Measurements from ENCODE around the gene FAHD2B. TPM values are rescaled to one million over a fixed set of nuclear protein-coding genes. Genes with fewer than 3 reads are reported as not detected.
"Not testable (repeated sequence)": the region's sequence is repeated elsewhere in the genome, so short reads cannot be mapped to it uniquely, and the experiment has no call there.

The FAHD2B gene
- total RNA-seq, 1 experiment from 2014 or later, result 25.3 TPM

DNA sequence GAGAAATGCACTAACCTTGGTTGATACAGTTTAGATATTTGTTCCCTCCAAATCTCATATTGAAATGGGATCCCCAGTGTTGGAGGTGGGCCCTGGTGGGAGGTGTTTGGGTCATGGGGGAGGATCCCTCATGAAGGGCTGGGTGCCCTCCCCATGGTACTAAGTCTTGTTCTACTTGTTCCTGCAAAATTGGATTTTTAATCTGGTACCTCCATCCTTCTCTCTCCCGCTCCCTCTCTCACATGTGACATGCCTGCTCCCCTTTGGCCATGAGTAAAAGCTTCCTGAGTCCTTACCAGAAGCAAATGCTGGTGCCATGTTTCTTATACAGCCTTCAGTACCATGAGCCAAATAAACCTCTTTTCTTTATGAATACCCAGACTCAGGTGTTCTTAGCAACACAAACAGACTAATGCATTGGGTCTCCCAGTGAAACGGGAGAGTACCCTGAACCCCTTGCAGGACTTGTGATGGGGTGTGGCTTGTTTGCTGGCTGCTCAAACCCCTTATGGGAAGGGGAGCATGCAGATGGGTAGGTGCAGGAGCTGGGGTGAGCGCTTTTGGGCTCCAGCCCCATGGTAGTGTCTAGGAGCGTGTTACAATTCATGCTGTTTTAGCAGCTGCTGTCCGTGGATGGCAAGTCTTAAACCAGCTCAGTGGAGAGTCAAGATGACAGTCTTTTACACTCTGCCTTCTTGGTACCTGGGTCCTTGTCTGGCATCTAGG is 27.2 kb downstream of the FAHD2B start:
- H3K36me3 ChIP-seq (ENCODE audit: control insufficient read depth in 1 of 2, insufficient read depth in 2 of 2, low read length in 2 of 2), result no peaks in the 10 kb centered on the region
- no TSS peak for BruUV-seq (replicated peaks)
- POLR2A ChIA-PET, result no interaction called here

GRCh38 chr2:97066030-97066429 is 28.7 kb downstream of the FAHD2B start:
- ATAC-seq; H3K79me2 ChIP-seq (ENCODE audit: insufficient read depth, low read length); H2AFZ ChIP-seq (ENCODE audit: low read depth, low read length, poor library complexity, severe bottlenecking); H3K27ac ChIP-seq (ENCODE audit: low read depth, low read length); DNase-seq (ENCODE audit: low read depth, low spot score); H3K4me2 ChIP-seq (ENCODE audit: low read length); H3K4me3 ChIP-seq (replicated peaks in 1 of 2; ENCODE audit: low read depth in 1 of 2, low read length in 2 of 2); H3K9ac ChIP-seq (ENCODE audit: low read length); H3K4me1 ChIP-seq (ENCODE audit: control insufficient read depth in 1 of 2, insufficient read depth in 2 of 2, low read length in 2 of 2); BruUV-seq (replicated peaks); CTCF ChIA-PET; intact Hi-C loops (cut with micrococcal nuclease); POLR2A ChIA-PET; H3K9me2 ChIP-seq (ENCODE audit: insufficient read depth); RAD21 ChIA-PET (ENCODE audit: low non-redundant PET in 1 of 2, low total read pairs in 2 of 2, uncharacterized antibody in 2 of 2, unreplicated experiment in 2 of 2); H3K9me3 ChIP-seq (ENCODE audit: control insufficient read depth in 1 of 2, insufficient read depth in 1 of 2, low read depth in 1 of 2, low read length in 2 of 2); H3K36me3 ChIP-seq (ENCODE audit: control insufficient read depth in 1 of 2, insufficient read depth in 2 of 2, low read length in 2 of 2); H4K20me1 ChIP-seq (ENCODE audit: insufficient read depth): not testable (repeated sequence)
- peaks cover 21% of the 10 kb centered on the region; the same call in 1 of the 2 replicates for H3K27me3 ChIP-seq (ENCODE audit: insufficient read depth, low read length)

More for the DNA sequence above, 27.2 kb downstream of the FAHD2B start:
- Histone ChIP-seq H3K79me2 (ENCODE audit: insufficient read depth, low read length) (no peaks in the 10 kb centered on the region), H3K9ac (ENCODE audit: low read length) (no peak overlapping the region), H3K9me3 (ENCODE audit: control insufficient read depth in 1 of 2, insufficient read depth in 1 of 2, low read depth in 1 of 2, low read length in 2 of 2) (no peaks in the 10 kb centered on the region), H3K27me3 (ENCODE audit: insufficient read depth, low read length) (peaks cover 21% of the 10 kb centered on the region; the same call in 1 of the 2 replicates), H3K9me2 (ENCODE audit: insufficient read depth) (no peaks in the 10 kb centered on the region), H3K4me1 (ENCODE audit: control insufficient read depth in 1 of 2, insufficient read depth in 2 of 2, low read length in 2 of 2) (no peaks in the 10 kb centered on the region), H2AFZ (ENCODE audit: low read depth, low read length, poor library complexity, severe bottlenecking) (no peak overlapping the region), H3K4me2 (ENCODE audit: low read length) (no peak overlapping the region), H4K20me1 (ENCODE audit: insufficient read depth) (no peaks in the 10 kb centered on the region), H3K4me3 (replicated peaks in 1 of 2; ENCODE audit: low read depth in 1 of 2, low read length in 2 of 2) (no peak overlapping the region), H3K27ac (ENCODE audit: low read depth, low read length) (no peak overlapping the region)
- ATAC-seq, result no peak
- no peak for TF ChIP-seq SRF (IDR thresholded peaks at IDR 0.05; ENCODE audit: low read depth)
- no peak for TF ChIP-seq POLR2AphosphoS5 (IDR thresholded peaks at IDR 0.05; ENCODE audit: low read depth, low read length)
- no peak for TF ChIP-seq JUND (IDR thresholded peaks at IDR 0.05)
- no peak for TF ChIP-seq ZBTB33 (IDR thresholded peaks at IDR 0.05; ENCODE audit: extremely low read depth, insufficient replicate concordance, low read length)
- TF ChIP-seq CTCF (IDR thresholded peaks at IDR 0.05 in 2 of 3, conservative IDR thresholded peaks at IDR 0.05 in 1 of 3; ENCODE audit: borderline replicate concordance in 1 of 3, insufficient read depth in 1 of 3, low read depth in 2 of 3, low read length in 2 of 3), result no peak
- TF ChIP-seq SP1 (IDR thresholded peaks at IDR 0.05; ENCODE audit: low read depth), result no peak
- TF ChIP-seq, protein P1, sequence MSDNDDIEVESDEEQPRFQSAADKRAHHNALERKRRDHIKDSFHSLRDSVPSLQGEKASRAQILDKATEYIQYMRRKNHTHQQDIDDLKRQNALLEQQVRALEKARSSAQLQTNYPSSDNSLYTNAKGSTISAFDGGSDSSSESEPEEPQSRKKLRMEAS (IDR thresholded peaks at IDR 0.05), result no peak
- intact Hi-C loops (cut with micrococcal nuclease), result no loop called here
- no peak for DNase-seq (ENCODE audit: low read depth, low spot score)
- ChIA-PET RAD21 (ENCODE audit: low non-redundant PET in 1 of 2, low total read pairs in 2 of 2, uncharacterized antibody in 2 of 2, unreplicated experiment in 2 of 2) (interaction anchor here in 1 of 2 experiments (0.6 kb wide), 1 partner anchor 732 kb away, joined by 4 read pairs; no protein-coding TSS in a partner anchor), CTCF (no interaction called here)

GRCh38 chr2:97062020-97062419 is 32.7 kb downstream of the FAHD2B start:
- H3K79me2 ChIP-seq (ENCODE audit: insufficient read depth, low read length); intact Hi-C loops (cut with micrococcal nuclease); H3K9me2 ChIP-seq (ENCODE audit: insufficient read depth); ATAC-seq; H3K4me2 ChIP-seq (ENCODE audit: low read length); H3K36me3 ChIP-seq (ENCODE audit: control insufficient read depth in 1 of 2, insufficient read depth in 2 of 2, low read length in 2 of 2); CTCF ChIA-PET; H3K9me3 ChIP-seq (ENCODE audit: control insufficient read depth in 1 of 2, insufficient read depth in 1 of 2, low read depth in 1 of 2, low read length in 2 of 2); H2AFZ ChIP-seq (ENCODE audit: low read depth, low read length, poor library complexity, severe bottlenecking); H3K4me1 ChIP-seq (ENCODE audit: control insufficient read depth in 1 of 2, insufficient read depth in 2 of 2, low read length in 2 of 2); H3K4me3 ChIP-seq (replicated peaks in 1 of 2; ENCODE audit: low read depth in 1 of 2, low read length in 2 of 2); DNase-seq (ENCODE audit: low read depth, low spot score); BruUV-seq (replicated peaks); H3K9ac ChIP-seq (ENCODE audit: low read length); RAD21 ChIA-PET (ENCODE audit: low non-redundant PET in 1 of 2, low total read pairs in 2 of 2, uncharacterized antibody in 2 of 2, unreplicated experiment in 2 of 2); H3K27ac ChIP-seq (ENCODE audit: low read depth, low read length); POLR2A ChIA-PET; H4K20me1 ChIP-seq (ENCODE audit: insufficient read depth): not testable (repeated sequence)
- H3K27me3 ChIP-seq (ENCODE audit: insufficient read depth, low read length), result peaks cover 13% of the 10 kb centered on the region; the same call in 1 of the 2 replicates
